Type B pancreatic cell (in vitro differentiated cells): ENCODE data around the gene THRAP3. TPM values are rescaled to one million over a fixed set of nuclear protein-coding genes. Genes with fewer than 3 reads are reported as not detected.
"Not testable (repeated sequence)": the region's sequence is repeated elsewhere in the genome, so short reads cannot be mapped to it uniquely, and the experiment has no call there.

Experiments
- DNase-seq: peaks from one replicate; pipeline ENCODE4 v3.0.0; 2021; ENCODE audit warnings: mixed read lengths; ENCODE audit not compliant: unreplicated experiment; ENCODE audit errors: extremely low spot score
- H3K27ac Mint-ChIP-seq: 2 replicates; pipeline ENCODE4 v1.8.0; 2021; ENCODE audit warnings: mild to moderate bottlenecking, mixed read lengths
- H3K27me3 Mint-ChIP-seq: 2 replicates; pipeline ENCODE4 v1.8.0; 2021; ENCODE audit warnings: mixed read lengths
- H3K36me3 Mint-ChIP-seq: 2 replicates; pipeline ENCODE4 v1.8.0; 2021; ENCODE audit warnings: mixed read lengths
- H3K4me1 Mint-ChIP-seq: one replicate; pipeline ENCODE4 v1.8.0; 2021; ENCODE audit warnings: mixed read lengths; ENCODE audit not compliant: unreplicated experiment
- H3K4me3 Mint-ChIP-seq: 2 replicates; pipeline ENCODE4 v1.8.0; 2021; ENCODE audit warnings: mild to moderate bottlenecking, mixed read lengths
- H3K9me3 Mint-ChIP-seq: 2 replicates; pipeline ENCODE4 v1.8.0; 2021; ENCODE audit warnings: mixed read lengths
- total RNA-seq: library from RNA; stranded (reverse); gene quantifications from 2 replicates; pipeline ENCODE4 v1.2.1, GENCODE V29; 2021; ENCODE audit warnings: low replicate concordance
- TF ChIP-seq, protein P1 (sequence below): fragments of 200-600 bp; sonication (generic); conservative IDR thresholded peaks from 2 replicates; pipeline ENCODE4 v1.5.0; 2021; ENCODE audit warnings: antibody characterized with exemption, mild to moderate bottlenecking

THRAP3 gene
- total RNA-seq, 1 donor from 2014 or later, result 135 TPM

DNA sequence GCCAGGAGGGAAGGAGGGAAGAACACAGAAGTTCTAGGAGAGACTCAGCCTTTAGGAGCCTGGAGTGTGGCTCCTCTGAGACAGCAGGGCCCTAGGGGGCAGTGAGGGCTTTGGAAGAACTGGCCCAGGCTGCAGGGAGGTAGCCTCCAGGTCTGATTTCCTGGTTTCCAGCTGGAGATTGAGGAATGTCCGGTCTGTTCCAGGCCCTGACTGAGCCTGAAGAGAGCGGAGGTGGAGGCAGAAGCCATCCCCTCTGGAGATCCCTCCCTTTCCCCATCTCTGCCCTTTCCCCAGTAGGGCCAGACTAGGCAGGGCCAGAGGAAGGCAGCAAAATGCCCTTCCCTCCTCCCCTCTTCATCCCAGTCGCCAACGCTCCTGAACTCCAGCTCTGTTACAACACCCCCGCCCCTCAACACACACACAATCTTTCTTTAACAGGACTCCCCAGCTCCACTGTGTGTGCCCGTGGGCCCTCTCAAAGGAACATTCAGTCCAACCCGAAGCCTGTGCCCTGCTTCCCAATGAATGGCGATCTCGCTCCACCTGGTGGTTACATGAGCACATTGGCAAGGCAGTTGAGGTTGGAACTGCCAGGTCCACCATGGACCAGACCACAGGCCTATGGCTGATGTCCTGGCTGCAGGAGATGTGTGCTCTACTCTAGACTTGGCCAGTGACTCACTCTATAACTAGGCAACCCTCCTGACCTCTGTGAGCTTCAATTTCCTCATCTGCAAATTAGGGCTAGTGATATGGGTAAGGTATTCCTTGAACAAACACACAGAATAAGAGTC, 36.2 kb upstream of the THRAP3 start:
- Mint-ChIP-seq H3K4me1 (peaks cover 10% of the 10 kb centered on the region), H3K36me3 (peaks cover 5% of the 10 kb centered on the region), H3K9me3 (no peaks in the 10 kb centered on the region), H3K4me3 (peak overlapping the region; percentile 5), H3K27me3 (no peaks in the 10 kb centered on the region), H3K27ac (peak overlapping the region; percentile 70)
- TF ChIP-seq, protein P1, sequence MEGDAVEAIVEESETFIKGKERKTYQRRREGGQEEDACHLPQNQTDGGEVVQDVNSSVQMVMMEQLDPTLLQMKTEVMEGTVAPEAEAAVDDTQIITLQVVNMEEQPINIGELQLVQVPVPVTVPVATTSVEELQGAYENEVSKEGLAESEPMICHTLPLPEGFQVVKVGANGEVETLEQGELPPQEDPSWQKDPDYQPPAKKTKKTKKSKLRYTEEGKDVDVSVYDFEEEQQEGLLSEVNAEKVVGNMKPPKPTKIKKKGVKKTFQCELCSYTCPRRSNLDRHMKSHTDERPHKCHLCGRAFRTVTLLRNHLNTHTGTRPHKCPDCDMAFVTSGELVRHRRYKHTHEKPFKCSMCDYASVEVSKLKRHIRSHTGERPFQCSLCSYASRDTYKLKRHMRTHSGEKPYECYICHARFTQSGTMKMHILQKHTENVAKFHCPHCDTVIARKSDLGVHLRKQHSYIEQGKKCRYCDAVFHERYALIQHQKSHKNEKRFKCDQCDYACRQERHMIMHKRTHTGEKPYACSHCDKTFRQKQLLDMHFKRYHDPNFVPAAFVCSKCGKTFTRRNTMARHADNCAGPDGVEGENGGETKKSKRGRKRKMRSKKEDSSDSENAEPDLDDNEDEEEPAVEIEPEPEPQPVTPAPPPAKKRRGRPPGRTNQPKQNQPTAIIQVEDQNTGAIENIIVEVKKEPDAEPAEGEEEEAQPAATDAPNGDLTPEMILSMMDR, result peak; percentile 89
- DNase-seq, result peak; percentile 80

- not testable (repeated sequence) for H3K27me3 Mint-ChIP-seq, H3K4me1 Mint-ChIP-seq, H3K9me3 Mint-ChIP-seq, H3K36me3 Mint-ChIP-seq, H3K4me3 Mint-ChIP-seq, H3K27ac Mint-ChIP-seq, DNase-seq
These were observed 27.4 kb upstream of the THRAP3 start for GRCh38 chr1:36196805-36197204.

- Mint-ChIP-seq H3K27me3 (no peaks in the 10 kb centered on the region), H3K4me3 (no peak overlapping the region), H3K27ac (no peak overlapping the region), H3K4me1 (peaks cover 2% of the 10 kb centered on the region), H3K9me3 (no peaks in the 10 kb centered on the region), H3K36me3 (no peaks in the 10 kb centered on the region)
- DNase-seq, result no peak
- TF ChIP-seq, protein P1, result no peak
These were observed 25.6 kb upstream of the THRAP3 start for GRCh38 chr1:36198641-36199040.

GRCh38 chr1:36199934-36200741, 24.1 kb upstream of the THRAP3 start:
- no peak overlapping the region for H3K27ac Mint-ChIP-seq
- H3K27me3 Mint-ChIP-seq, result no peaks in the 10 kb centered on the region
- peaks cover 6% of the 10 kb centered on the region for H3K4me1 Mint-ChIP-seq
- no peaks in the 10 kb centered on the region for H3K36me3 Mint-ChIP-seq
- no peak overlapping the region for H3K4me3 Mint-ChIP-seq
- H3K9me3 Mint-ChIP-seq, result no peaks in the 10 kb centered on the region
- DNase-seq, result no peak
- TF ChIP-seq, protein P1, result no peak

- no peaks in the 10 kb centered on the region for H3K27me3 Mint-ChIP-seq
- H3K4me1 Mint-ChIP-seq, result peaks cover 6% of the 10 kb centered on the region
- no peak overlapping the region for H3K27ac Mint-ChIP-seq
- TF ChIP-seq, protein P1, result no peak
- H3K36me3 Mint-ChIP-seq, result no peaks in the 10 kb centered on the region
- DNase-seq, result no peak
- H3K4me3 Mint-ChIP-seq, result no peak overlapping the region
- H3K9me3 Mint-ChIP-seq, result no peaks in the 10 kb centered on the region
These were observed 21.2 kb upstream of the THRAP3 start for GRCh38 chr1:36203027-36203553.
